ENCODE data around the gene CENPP.
A peak's percentile ranks its signal among the peaks of the same experiment; 100 is the strongest.

CENPP gene

GRCh38 chr9:92664394-92665152 is 338.8 kb downstream of the CENPP start:
- DNase-seq = no peak

GRCh38 chr9:92665836-92666235 is 340.1 kb downstream of the CENPP start:
- DNase-seq = no peak

- no peak for DNase-seq
Observed at GRCh38 chr9:92666236-92666635, 340.5 kb downstream of the CENPP start.

GRCh38 chr9:92666912-92667532 is 341.3 kb downstream of the CENPP start:
- no peak for DNase-seq

- peak in 1 of 2 experiments; percentile 24 for DNase-seq
Observed at GRCh38 chr9:92668746-92669526, 343.2 kb downstream of the CENPP start.

- no peak for DNase-seq
Observed at GRCh38 chr9:92669527-92669889, 343.8 kb downstream of the CENPP start.

Data from Kasumi-1 (cell line).